Suprapubic skin (tissue), 4 donors: ENCODE measurements around the gene SCAI. TPM values are rescaled to one million over a fixed set of nuclear protein-coding genes. Genes with fewer than 3 reads are reported as not detected.
"Not testable (repeated sequence)": the region's sequence is repeated elsewhere in the genome, so short reads cannot be mapped to it uniquely, and the experiment has no call there.

ENCODE experiments used
- DNase-seq, 2 donors: peaks; one replicate each; pipeline ENCODE4 v3.0.0-alpha.2; 2019; ENCODE audit warnings: low spot score in 2 of 2
- H3K27ac ChIP-seq: fragments of 200-600 bp; sonication (generic); one replicate; pipeline ENCODE4 v1.5.1; 2019
- H3K27me3 ChIP-seq: fragments of 200-600 bp; sonication (generic); one replicate; pipeline ENCODE4 v1.5.1; 2019
- H3K36me3 ChIP-seq: fragments of 200-600 bp; sonication (generic); one replicate; pipeline ENCODE4 v1.5.1; 2019
- H3K4me1 ChIP-seq: fragments of 200-600 bp; sonication (generic); one replicate; pipeline ENCODE4 v1.5.1; 2019
- H3K4me3 ChIP-seq: fragments of 200-600 bp; sonication (generic); one replicate; pipeline ENCODE4 v1.5.1; 2019; ENCODE audit warnings: mild to moderate bottlenecking
- H3K9me3 ChIP-seq: fragments of 200-600 bp; sonication (generic); one replicate; pipeline ENCODE4 v1.5.1; 2019
- EP300 ChIP-seq: sonication (generic); formaldehyde crosslinking; IDR thresholded peaks from one replicate; pipeline ENCODE4 v1.6.1; 2017; ENCODE audit warnings: antibody characterized with exemption
- POLR2A ChIP-seq, 2 donors: fragments of 450-650 bp; IDR thresholded peaks; one replicate each; pipeline ENCODE4 v1.6.1; 2017; ENCODE audit warnings: antibody characterized with exemption in 2 of 2, mild to moderate bottlenecking in 2 of 2, moderate library complexity in 2 of 2
- POLR2AphosphoS5 ChIP-seq, 3 donors: sonication (generic); formaldehyde crosslinking; IDR thresholded peaks; one replicate each; pipeline ENCODE4 v1.6.1; 2017; ENCODE audit warnings: antibody characterized with exemption in 3 of 3
- WGBS: methylation state at CpG from one replicate; pipeline ENCODE4 v1.1.5; 2018; 5-methylcytosine and 5-hydroxymethylcytosine counted together
- total RNA-seq, 4 donors: library from RNA; depleted of rRNA; stranded (reverse); fragments of >200 nt; gene quantifications; one replicate each; pipeline ENCODE4 v1.1.0, GENCODE V29; 2016
- TF ChIP-seq, protein P1 (sequence below), 2 donors: fragments of 200-600 bp in 1 of 2; fragments of 450-650 bp in 1 of 2; sonication (generic) in 1 of 2; IDR thresholded peaks; one replicate each; pipeline ENCODE4 v1.5.1; 2016 to 2019; ENCODE audit warnings: antibody characterized with exemption in 2 of 2, mild to moderate bottlenecking in 1 of 2, moderate library complexity in 1 of 2

SCAI gene
- total RNA-seq, 4 donors from 2014 or later = 5.9 to 38.1 (median 10.2) TPM

DNA sequence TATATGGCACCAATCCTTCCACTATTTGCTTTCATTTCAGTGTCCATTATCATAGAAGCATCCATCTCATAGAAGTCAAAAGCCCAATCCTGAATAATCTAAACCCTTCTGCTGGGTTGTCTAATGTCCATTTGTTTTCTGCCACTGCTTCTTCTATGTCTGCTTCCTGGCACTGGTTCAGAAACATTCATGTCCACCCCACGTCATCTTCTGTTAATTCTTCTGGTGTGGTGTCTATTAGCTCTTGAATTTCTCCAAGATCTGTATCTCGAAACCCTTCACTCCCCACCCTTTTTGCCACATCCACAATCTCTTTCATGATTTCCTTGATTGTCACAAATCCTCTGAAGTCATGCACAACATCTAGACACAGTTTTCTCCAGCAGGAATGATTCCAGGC lies 179.3 kb downstream of the SCAI start:
- no peak overlapping the region for H3K4me3 ChIP-seq
- H3K4me1 ChIP-seq = no peaks in the 10 kb centered on the region
- no peak for DNase-seq
- H3K9me3 ChIP-seq = no peaks in the 10 kb centered on the region
- no peaks in the 10 kb centered on the region for H3K27me3 ChIP-seq
- WGBS = 74% methylated on average over 2 of the region's 2 CpGs
- TF ChIP-seq POLR2AphosphoS5 (IDR thresholded peaks at IDR 0.05) = no peak
- TF ChIP-seq, protein P1, sequence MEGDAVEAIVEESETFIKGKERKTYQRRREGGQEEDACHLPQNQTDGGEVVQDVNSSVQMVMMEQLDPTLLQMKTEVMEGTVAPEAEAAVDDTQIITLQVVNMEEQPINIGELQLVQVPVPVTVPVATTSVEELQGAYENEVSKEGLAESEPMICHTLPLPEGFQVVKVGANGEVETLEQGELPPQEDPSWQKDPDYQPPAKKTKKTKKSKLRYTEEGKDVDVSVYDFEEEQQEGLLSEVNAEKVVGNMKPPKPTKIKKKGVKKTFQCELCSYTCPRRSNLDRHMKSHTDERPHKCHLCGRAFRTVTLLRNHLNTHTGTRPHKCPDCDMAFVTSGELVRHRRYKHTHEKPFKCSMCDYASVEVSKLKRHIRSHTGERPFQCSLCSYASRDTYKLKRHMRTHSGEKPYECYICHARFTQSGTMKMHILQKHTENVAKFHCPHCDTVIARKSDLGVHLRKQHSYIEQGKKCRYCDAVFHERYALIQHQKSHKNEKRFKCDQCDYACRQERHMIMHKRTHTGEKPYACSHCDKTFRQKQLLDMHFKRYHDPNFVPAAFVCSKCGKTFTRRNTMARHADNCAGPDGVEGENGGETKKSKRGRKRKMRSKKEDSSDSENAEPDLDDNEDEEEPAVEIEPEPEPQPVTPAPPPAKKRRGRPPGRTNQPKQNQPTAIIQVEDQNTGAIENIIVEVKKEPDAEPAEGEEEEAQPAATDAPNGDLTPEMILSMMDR (IDR thresholded peaks at IDR 0.05) = no peak
- TF ChIP-seq POLR2A (IDR thresholded peaks at IDR 0.05) = no peak
- TF ChIP-seq EP300 = no peak
- H3K27ac ChIP-seq = no peak overlapping the region
- no peaks in the 10 kb centered on the region for H3K36me3 ChIP-seq

DNA sequence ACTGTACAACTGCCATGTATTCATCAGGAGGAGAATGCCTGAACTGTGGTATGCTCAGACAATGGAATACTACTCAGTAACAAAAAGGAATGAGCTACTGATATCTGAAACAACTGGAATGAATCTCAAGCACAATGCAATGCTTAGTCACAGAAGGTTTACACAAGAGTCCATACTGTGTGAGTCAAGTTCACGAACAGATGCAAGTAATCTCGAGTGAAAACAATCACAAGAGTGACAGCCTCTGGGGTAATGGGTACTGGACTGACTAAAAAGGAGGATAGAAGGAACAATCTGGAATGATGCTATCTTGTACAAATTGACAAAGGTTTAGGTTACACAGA lies 182.9 kb downstream of the SCAI start:
- Histone ChIP-seq H3K9me3 (no peaks in the 10 kb centered on the region), H3K27me3 (no peaks in the 10 kb centered on the region), H3K36me3 (no peaks in the 10 kb centered on the region), H3K27ac (no peak overlapping the region), H3K4me3 (no peak overlapping the region), H3K4me1 (no peaks in the 10 kb centered on the region)
- DNase-seq = no peak
- 86% methylated on average over 2 of the region's 2 CpGs for WGBS
- no peak for TF ChIP-seq EP300
- no peak for TF ChIP-seq POLR2A (IDR thresholded peaks at IDR 0.05)
- no peak for TF ChIP-seq POLR2AphosphoS5 (IDR thresholded peaks at IDR 0.05)
- TF ChIP-seq, protein P1 (IDR thresholded peaks at IDR 0.05) = no peak

DNA sequence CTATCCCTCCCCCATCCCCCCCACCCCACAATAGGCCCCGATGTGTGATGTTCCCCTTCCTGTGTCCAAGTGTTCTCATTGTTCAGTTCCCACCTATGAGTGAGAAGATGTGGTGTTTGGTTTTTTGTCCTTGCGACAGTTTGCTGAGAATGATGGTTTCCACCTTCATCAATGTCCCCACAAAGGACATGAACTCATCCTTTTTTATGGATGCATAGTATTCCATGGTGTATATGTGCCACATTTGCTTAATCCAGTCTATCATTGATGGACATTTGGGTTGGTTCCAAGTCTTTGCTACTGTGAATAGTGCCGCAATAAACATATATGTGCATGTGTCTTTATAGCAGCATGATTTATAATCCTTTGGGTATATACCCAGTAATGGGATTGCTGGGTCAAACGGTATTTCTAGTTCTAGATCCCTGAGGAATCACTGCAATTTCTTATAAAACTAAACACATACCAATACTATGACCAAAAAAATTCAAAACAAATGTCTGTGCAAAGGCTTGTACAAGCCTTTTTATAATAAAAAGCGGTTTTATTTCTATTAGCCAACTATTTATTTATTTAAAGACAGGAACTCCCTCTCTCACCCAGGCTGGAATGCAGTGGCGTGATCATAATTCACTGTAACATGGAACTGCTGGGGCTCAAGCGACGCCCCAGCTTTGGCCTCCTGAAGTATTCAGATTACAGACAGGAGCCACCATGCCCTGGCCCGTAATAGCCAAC lies 183.5 kb downstream of the SCAI start:
- not testable (repeated sequence) for H3K4me3 ChIP-seq, DNase-seq, H3K27me3 ChIP-seq, H3K27ac ChIP-seq, H3K36me3 ChIP-seq, H3K4me1 ChIP-seq, H3K9me3 ChIP-seq
- 90% methylated on average over 9 of the region's 9 CpGs for WGBS

DNA sequence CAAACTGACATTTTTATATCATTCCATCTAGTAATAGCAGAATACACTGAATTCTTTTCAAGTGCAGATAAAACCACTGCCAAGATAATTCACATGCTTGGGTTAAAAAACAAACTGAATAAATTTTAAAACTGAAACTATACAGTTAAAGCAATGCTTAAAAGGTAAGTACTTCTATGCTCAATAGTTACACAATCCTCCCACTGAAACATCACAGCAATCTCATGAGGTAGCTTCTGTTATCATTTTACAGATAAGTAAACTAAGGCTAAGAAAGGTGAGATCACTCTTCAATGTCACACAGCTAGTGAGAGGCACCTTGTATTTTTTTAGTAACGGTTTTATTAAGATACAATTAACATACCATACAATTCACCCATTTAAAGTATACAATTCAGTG lies 189.1 kb downstream of the SCAI start:
- Histone ChIP-seq H3K4me1 (no peaks in the 10 kb centered on the region), H3K36me3 (peaks cover 7% of the 10 kb centered on the region), H3K9me3 (no peaks in the 10 kb centered on the region), H3K4me3 (no peak overlapping the region), H3K27me3 (no peaks in the 10 kb centered on the region), H3K27ac (no peak overlapping the region)
- DNase-seq = no peak
- TF ChIP-seq POLR2A (IDR thresholded peaks at IDR 0.05) (no peak), EP300 (no peak), POLR2AphosphoS5 (IDR thresholded peaks at IDR 0.05) (no peak)
- TF ChIP-seq, protein P1 (IDR thresholded peaks at IDR 0.05) = no peak
- WGBS = 90% methylated on average over 1 of the region's 1 CpG

DNA sequence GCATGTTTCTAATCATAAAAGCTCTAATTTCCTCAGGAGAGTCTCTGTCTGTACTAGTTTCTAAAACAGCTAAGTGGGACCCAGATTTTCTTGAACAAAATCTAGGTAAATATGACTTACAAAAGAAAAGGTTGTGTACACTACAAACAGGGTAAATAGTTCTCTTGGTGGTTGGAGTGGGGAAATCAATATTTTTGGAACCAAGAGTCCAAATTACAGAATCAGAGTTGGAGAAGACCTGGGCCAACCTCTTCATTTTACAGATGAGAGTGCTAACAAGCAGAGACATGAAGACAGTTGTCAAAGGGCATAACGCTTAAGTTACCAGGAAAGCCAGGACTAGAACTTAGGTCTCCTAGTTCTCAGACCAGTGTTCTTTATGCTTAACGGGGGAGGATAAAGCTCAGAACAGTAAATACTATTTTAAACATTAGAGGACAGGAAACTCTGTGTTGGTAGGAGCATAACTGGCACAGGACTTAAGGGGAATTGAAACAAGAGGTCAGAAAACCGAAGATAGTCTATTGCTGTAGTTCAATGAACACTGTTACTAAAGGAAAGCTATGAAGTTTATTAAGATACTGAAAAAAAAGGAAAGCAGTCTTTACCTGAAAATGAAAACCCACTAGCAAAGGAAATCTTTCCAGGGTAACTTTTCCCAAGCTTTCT lies 193.1 kb downstream of the SCAI start:
- 81% methylated on average over 3 of the region's 3 CpGs for WGBS
- Histone ChIP-seq H3K27me3 (no peaks in the 10 kb centered on the region), H3K27ac (no peak overlapping the region), H3K4me1 (no peaks in the 10 kb centered on the region), H3K9me3 (no peaks in the 10 kb centered on the region), H3K4me3 (no peak overlapping the region), H3K36me3 (peaks cover 7% of the 10 kb centered on the region)
- no peak for TF ChIP-seq POLR2A (IDR thresholded peaks at IDR 0.05)
- TF ChIP-seq POLR2AphosphoS5 (IDR thresholded peaks at IDR 0.05) = no peak
- TF ChIP-seq, protein P1 (IDR thresholded peaks at IDR 0.05) = no peak
- no peak for TF ChIP-seq EP300
- DNase-seq = no peak
